GM13976 (cell line): Measurements from ENCODE around the gene IL37.

Source experiments
- DNase-seq: peaks from one replicate; pipeline ENCODE4 v3.0.0; 2012; ENCODE audit warnings: low spot score
- CTCF ChIP-seq: IDR thresholded peaks from 2 replicates; pipeline ENCODE4 v1.5.1; 2012; ENCODE audit warnings: borderline replicate concordance, mild to moderate bottlenecking; ENCODE audit not compliant: insufficient read depth; ENCODE audit errors: extremely low read depth, missing control alignments, control extremely low read depth
- in situ Hi-C: fragments of 300-500 bp; cut with MboI; formaldehyde crosslinking; loops from one replicate; pipeline ENCODE4 v1.12.0; 2022; ENCODE audit warnings: low sequenced_read_pairs, mixed read lengths, inconsistent platforms; ENCODE audit not compliant: unreplicated experiment

IL37 gene

GRCh38 chr2:112870841-112871835 lies 39.8 kb upstream of the IL37 start:
- TF ChIP-seq CTCF = no peak
- DNase-seq = no peak
- in situ Hi-C loops = no loop called here

- DNase-seq = no peak
- in situ Hi-C loops = loop anchor here (25.0 kb wide), 1 partner anchor 264 kb away; no protein-coding TSS in a partner anchor
- no peak for TF ChIP-seq CTCF
Measured at GRCh38 chr2:112876257-112876970, 34.6 kb upstream of the IL37 start.

- in situ Hi-C loops = loop anchor here (25.0 kb wide), 1 partner anchor 265 kb away; no protein-coding TSS in a partner anchor
- DNase-seq = no peak
- TF ChIP-seq CTCF = no peak
Measured at GRCh38 chr2:112876971-112877361, 34.0 kb upstream of the IL37 start.

- no peak for DNase-seq
- no peak for TF ChIP-seq CTCF
- in situ Hi-C loops = loop anchor here (25.0 kb wide), 1 partner anchor 265 kb away; no protein-coding TSS in a partner anchor
Measured at GRCh38 chr2:112877423-112877822, 33.5 kb upstream of the IL37 start.

GRCh38 chr2:112879491-112880041 lies 31.4 kb upstream of the IL37 start:
- no peak for DNase-seq
- no peak for TF ChIP-seq CTCF
- in situ Hi-C loops = loop anchor here (5.0 to 25.0 kb wide), 2 partner anchors 127 to 267 kb away; no protein-coding TSS in a partner anchor

GRCh38 chr2:112880091-112880531 lies 30.9 kb upstream of the IL37 start:
- TF ChIP-seq CTCF = no peak
- in situ Hi-C loops = loop anchor here (5.0 to 25.0 kb wide), 2 partner anchors 128 to 268 kb away; no protein-coding TSS in a partner anchor
- no peak for DNase-seq
